Endodermal cell (in vitro differentiated cells): ENCODE data around the gene EHD4. TPM values are rescaled to one million over a fixed set of nuclear protein-coding genes. Genes with fewer than 3 reads are reported as not detected.

Experiments used
- DNase-seq: peaks from one replicate; pipeline ENCODE4 v3.0.0-alpha.2; 2017
- H3K27ac ChIP-seq: 2 replicates; pipeline ENCODE4 v1.5.1; 2013; ENCODE audit warnings: mild to moderate bottlenecking, low read depth, low read length, moderate library complexity
- H3K27me3 ChIP-seq: 2 replicates; pipeline ENCODE4 v1.6.1; 2013; ENCODE audit warnings: mild to moderate bottlenecking, low read length, moderate library complexity; ENCODE audit not compliant: insufficient read depth, control insufficient read depth, poor library complexity, severe bottlenecking
- H3K36me3 ChIP-seq: 2 replicates; pipeline ENCODE4 v1.7.0; 2013; ENCODE audit warnings: mild to moderate bottlenecking, low read length, moderate library complexity; ENCODE audit not compliant: control insufficient read depth, insufficient read depth
- H3K4me1 ChIP-seq: one replicate; pipeline ENCODE4 v1.7.0; 2013; ENCODE audit warnings: low read length; ENCODE audit not compliant: control insufficient read depth, insufficient read depth
- H3K4me3 ChIP-seq: 2 replicates; pipeline ENCODE4 v1.5.1; 2013; ENCODE audit warnings: mild to moderate bottlenecking, low read length, moderate library complexity
- H3K9ac ChIP-seq: 2 replicates; pipeline ENCODE4 v1.6.1; 2013; ENCODE audit warnings: mild to moderate bottlenecking, low read length, moderate library complexity; ENCODE audit not compliant: poor library complexity, severe bottlenecking; ENCODE audit errors: extremely low read depth
- H3K9me3 ChIP-seq: 2 replicates; pipeline ENCODE4 v1.6.1; 2013; ENCODE audit warnings: mild to moderate bottlenecking, low read length, moderate library complexity; ENCODE audit not compliant: control insufficient read depth
- H3K27ac Mint-ChIP-seq: 2 replicates; pipeline ENCODE4 v1.8.0; 2020; ENCODE audit warnings: mixed read lengths
- H3K27me3 Mint-ChIP-seq: 2 replicates; pipeline ENCODE4 v1.8.0; 2021; ENCODE audit warnings: mild to moderate bottlenecking, mixed read lengths; ENCODE audit not compliant: insufficient read depth
- H3K36me3 Mint-ChIP-seq: 2 replicates; pipeline ENCODE4 v1.8.0; 2020; ENCODE audit warnings: low read depth, mixed read lengths
- H3K4me1 Mint-ChIP-seq: 2 replicates; pipeline ENCODE4 v1.8.0; 2020; ENCODE audit warnings: mixed read lengths
- H3K4me3 Mint-ChIP-seq: 2 replicates; pipeline ENCODE4 v1.8.0; 2020; ENCODE audit warnings: mild to moderate bottlenecking, moderate library complexity, mixed read lengths
- H3K9me3 Mint-ChIP-seq: 2 replicates; pipeline ENCODE4 v1.8.0; 2020; ENCODE audit warnings: mild to moderate bottlenecking, mixed read lengths
- WGBS, 2 experiments: methylation state at CpG; one replicate each; pipeline versions ENCODE4 v1.1.5 to v1.1.7; 2013; ENCODE audit warnings: missing lambda C conversion rate in 2 of 2, mixed read lengths in 1 of 2; ENCODE audit not compliant: insufficient coverage in 1 of 2, insufficient read length in 1 of 2; 5-methylcytosine and 5-hydroxymethylcytosine counted together
- total RNA-seq, 2 donors: library from RNA; stranded (reverse); fragmentation: NEBNext Ultra II Directional in 1 of 2; extraction: Animal tissue kit (Norgen Biotek cat#: 25700) in 1 of 2; gene quantifications; 2 replicates in 1 of 2; 3 replicates in 1 of 2; pipeline ENCODE4 v1.2.1, GENCODE V29; 2021
- TF ChIP-seq, protein P1 (sequence below): fragments of 200-600 bp; sonication (generic); conservative IDR thresholded peaks from 2 replicates; pipeline ENCODE4 v1.5.0; 2021; ENCODE audit warnings: antibody characterized with exemption, mild to moderate bottlenecking

The EHD4 gene
- total RNA-seq, 2 donors from 2014 or later = 16.9 to 17.3 TPM

DNA sequence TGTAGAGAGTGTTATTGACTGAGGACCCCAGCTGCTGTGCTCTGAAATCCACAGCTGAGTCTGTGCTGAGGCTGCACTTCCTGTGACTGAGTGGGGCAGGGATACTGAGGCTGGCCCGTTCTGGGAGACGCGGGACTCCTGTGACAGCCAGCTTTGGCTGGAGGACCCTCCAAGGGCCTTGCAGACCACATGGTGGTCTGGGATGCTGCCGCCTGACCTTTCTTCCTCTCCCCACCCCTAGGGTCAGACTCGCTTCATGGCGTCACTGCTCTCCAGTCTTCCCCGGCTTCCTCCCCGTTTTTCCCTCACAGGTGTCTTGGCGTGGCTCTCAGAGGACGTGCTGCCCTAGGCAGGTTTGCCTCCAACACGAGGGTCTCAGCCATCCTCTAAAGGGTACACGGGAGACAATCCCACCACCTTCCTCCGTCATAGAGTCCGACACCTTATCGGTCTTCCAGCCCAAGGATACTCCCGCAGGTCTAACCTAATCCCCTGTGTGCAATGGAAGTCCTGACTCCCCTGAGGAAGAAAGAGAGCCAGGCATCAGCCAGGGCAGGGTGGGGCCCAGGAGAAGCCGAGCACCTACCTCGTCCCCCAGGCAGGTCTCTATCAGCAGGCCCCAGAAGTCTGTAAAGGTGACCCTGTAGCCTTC lies 19.9 kb upstream of the EHD4 start:
- Mint-ChIP-seq H3K27me3 (no peaks in the 10 kb centered on the region), H3K4me3 (no peak overlapping the region), H3K9me3 (no peaks in the 10 kb centered on the region), H3K36me3 (no peaks in the 10 kb centered on the region), H3K4me1 (peaks cover 8% of the 10 kb centered on the region), H3K27ac (no peak overlapping the region)
- H3K9ac ChIP-seq = no peak overlapping the region
- 84 to 92% methylated on average over 11 to 18 of the region's 18 CpGs for WGBS, 2 experiments
- no peaks in the 10 kb centered on the region for H3K36me3 ChIP-seq
- no peak overlapping the region for H3K27ac ChIP-seq
- no peak for DNase-seq
- H3K27me3 ChIP-seq = no peaks in the 10 kb centered on the region
- H3K4me1 ChIP-seq = peaks cover 7% of the 10 kb centered on the region
- H3K4me3 ChIP-seq = no peak overlapping the region
- TF ChIP-seq, protein P1, sequence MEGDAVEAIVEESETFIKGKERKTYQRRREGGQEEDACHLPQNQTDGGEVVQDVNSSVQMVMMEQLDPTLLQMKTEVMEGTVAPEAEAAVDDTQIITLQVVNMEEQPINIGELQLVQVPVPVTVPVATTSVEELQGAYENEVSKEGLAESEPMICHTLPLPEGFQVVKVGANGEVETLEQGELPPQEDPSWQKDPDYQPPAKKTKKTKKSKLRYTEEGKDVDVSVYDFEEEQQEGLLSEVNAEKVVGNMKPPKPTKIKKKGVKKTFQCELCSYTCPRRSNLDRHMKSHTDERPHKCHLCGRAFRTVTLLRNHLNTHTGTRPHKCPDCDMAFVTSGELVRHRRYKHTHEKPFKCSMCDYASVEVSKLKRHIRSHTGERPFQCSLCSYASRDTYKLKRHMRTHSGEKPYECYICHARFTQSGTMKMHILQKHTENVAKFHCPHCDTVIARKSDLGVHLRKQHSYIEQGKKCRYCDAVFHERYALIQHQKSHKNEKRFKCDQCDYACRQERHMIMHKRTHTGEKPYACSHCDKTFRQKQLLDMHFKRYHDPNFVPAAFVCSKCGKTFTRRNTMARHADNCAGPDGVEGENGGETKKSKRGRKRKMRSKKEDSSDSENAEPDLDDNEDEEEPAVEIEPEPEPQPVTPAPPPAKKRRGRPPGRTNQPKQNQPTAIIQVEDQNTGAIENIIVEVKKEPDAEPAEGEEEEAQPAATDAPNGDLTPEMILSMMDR = no peak
- H3K9me3 ChIP-seq = no peaks in the 10 kb centered on the region

DNA sequence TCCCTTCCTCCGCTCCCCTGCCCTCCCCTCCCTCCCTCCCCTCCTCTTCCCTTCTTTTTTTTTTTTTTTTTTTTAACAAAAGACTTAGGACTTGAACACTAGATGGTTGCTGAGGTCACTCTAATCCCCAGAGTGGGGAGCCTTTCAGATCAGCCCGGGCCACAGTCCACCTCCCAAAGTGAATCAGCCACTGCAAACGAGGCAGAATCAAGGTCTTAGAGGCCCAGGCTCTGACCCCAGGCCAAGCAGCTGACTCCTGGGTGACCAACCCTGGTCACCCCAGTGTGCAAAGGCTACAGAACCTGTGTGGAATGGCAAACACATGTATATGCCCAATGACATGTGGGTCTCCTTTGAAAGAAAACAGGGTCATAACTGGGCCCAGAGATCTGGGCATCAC lies 18.3 kb upstream of the EHD4 start:
- no peaks in the 10 kb centered on the region for H3K36me3 Mint-ChIP-seq
- no peak overlapping the region for H3K4me3 Mint-ChIP-seq
- WGBS, 2 experiments = 60 to 81% methylated on average over 2 to 3 of the region's 3 CpGs

DNA sequence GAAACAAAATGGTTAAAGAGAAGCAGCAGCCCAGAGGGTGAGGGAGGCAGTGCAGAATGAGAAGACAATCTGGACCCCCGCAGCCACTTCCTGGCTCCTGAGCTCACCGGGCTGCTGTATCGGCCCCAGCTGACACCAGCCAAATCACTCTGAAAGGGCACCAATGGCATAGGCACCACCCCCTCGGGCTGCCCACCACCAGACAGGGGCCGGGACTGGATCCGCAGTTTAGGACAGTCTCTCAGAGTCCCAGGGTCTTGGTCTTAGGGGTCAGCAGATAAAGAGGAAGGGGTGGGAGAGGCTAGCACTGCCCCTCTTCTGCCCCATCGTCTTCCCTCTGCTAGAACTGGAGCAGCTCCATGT lies 17.9 kb upstream of the EHD4 start:
- no peaks in the 10 kb centered on the region for H3K27me3 Mint-ChIP-seq
- Histone ChIP-seq H3K9ac (no peak overlapping the region), H3K4me3 (no peak overlapping the region), H3K27ac (no peak overlapping the region), H3K36me3 (no peaks in the 10 kb centered on the region), H3K9me3 (no peaks in the 10 kb centered on the region), H3K27me3 (no peaks in the 10 kb centered on the region), H3K4me1 (peaks cover 6% of the 10 kb centered on the region)
- no peaks in the 10 kb centered on the region for H3K36me3 Mint-ChIP-seq
- no peaks in the 10 kb centered on the region for H3K9me3 Mint-ChIP-seq
- peaks cover 6% of the 10 kb centered on the region for H3K4me1 Mint-ChIP-seq
- WGBS, 2 experiments = 67 to 75% methylated on average over 3 to 6 of the region's 7 CpGs
- TF ChIP-seq, protein P1 = no peak
- H3K4me3 Mint-ChIP-seq = no peak overlapping the region
- no peak overlapping the region for H3K27ac Mint-ChIP-seq
- DNase-seq = peak; percentile 60

More for the DNA sequence above, 18.3 kb upstream of the EHD4 start:
- Histone ChIP-seq H3K9me3 (no peaks in the 10 kb centered on the region), H3K27ac (no peak overlapping the region), H3K4me3 (no peak overlapping the region), H3K27me3 (no peaks in the 10 kb centered on the region), H3K36me3 (no peaks in the 10 kb centered on the region), H3K4me1 (peaks cover 7% of the 10 kb centered on the region), H3K9ac (no peak overlapping the region)
- TF ChIP-seq, protein P1 = no peak
- peak; percentile 33 for DNase-seq
- no peaks in the 10 kb centered on the region for H3K27me3 Mint-ChIP-seq
- H3K9me3 Mint-ChIP-seq = no peaks in the 10 kb centered on the region
- no peak overlapping the region for H3K27ac Mint-ChIP-seq
- peaks cover 8% of the 10 kb centered on the region for H3K4me1 Mint-ChIP-seq
